Testis (tissue), 2 donors: ENCODE results near the gene DNAH5.

ENCODE experiments used
- CTCF ChIP-seq, 3 experiments: fragments of 450-650 bp in 2 of 3; fragments of 200-600 bp in 1 of 3; sonication (generic) in 1 of 3; IDR thresholded peaks; one replicate each; pipeline ENCODE4 v1.5.1; 2016 to 2019; ENCODE audit warnings: antibody characterized with exemption in 3 of 3, mild to moderate bottlenecking in 2 of 3, moderate library complexity in 1 of 3
- POLR2A ChIP-seq: fragments of 450-650 bp; IDR thresholded peaks from one replicate; pipeline ENCODE4 v1.6.1; 2017; ENCODE audit warnings: antibody characterized with exemption, mild to moderate bottlenecking, moderate library complexity

GRCh38 chr5:13865312-13865711 lies 79.2 kb downstream of the DNAH5 start:
- TF ChIP-seq POLR2A (no peak), CTCF (IDR thresholded peaks at IDR 0.05) (no peak)
